SW480 (cell line): ENCODE results near the gene SORCS2.

Source experiments
- DNase-seq: peaks from one replicate; pipeline ENCODE4 v3.0.0-alpha.2; 2016; ENCODE audit warnings: low spot score

The SORCS2 gene

GRCh38 chr4:7692451-7693236, 500.3 kb downstream of the SORCS2 start:
- no peak for DNase-seq

DNA sequence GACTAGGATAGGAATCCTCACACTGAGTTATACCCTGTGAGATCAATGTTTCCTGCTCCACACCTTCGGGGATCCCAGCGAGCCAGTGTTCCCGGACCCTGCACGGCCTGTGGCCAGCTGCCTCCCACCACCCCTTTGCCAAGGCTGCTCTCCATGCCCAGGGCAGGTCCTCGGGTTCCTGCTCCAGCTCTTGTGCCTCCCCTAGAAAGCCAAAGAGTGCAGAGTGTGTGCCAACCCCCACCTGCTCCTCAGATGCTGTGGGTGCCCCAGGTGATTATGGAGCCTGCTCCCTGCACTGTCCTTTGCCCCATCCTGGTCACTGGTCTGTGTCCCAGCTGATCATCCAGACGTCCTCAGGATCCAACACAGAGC, 500.9 kb downstream of the SORCS2 start:
- DNase-seq, result no peak

GRCh38 chr4:7693711-7694110, 501.4 kb downstream of the SORCS2 start:
- DNase-seq, result no peak

GRCh38 chr4:7694324-7694723, 502.0 kb downstream of the SORCS2 start:
- DNase-seq, result no peak

DNA sequence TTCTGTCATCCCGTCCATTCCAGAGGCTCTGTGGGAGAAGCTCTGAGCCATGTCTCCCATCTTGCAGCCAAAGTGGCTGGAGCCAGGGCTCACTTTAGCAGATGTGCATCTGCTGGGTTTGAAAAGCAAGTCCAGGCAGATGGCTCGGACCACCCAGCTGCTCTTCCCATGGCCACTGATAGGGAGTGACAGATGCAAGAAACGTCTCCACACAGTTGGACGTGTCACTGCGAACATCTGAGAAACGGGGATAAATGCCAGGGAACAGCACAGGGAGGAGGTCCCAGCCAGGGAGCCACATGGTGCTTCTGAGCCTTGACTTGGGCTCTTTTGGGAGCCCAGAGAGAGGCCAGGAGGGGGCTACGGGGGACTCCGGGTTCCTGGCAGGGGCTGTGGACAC, 505.0 kb downstream of the SORCS2 start:
- DNase-seq, result no peak

- no peak for DNase-seq
Measured at GRCh38 chr4:7697821-7698220, 505.5 kb downstream of the SORCS2 start.

DNA sequence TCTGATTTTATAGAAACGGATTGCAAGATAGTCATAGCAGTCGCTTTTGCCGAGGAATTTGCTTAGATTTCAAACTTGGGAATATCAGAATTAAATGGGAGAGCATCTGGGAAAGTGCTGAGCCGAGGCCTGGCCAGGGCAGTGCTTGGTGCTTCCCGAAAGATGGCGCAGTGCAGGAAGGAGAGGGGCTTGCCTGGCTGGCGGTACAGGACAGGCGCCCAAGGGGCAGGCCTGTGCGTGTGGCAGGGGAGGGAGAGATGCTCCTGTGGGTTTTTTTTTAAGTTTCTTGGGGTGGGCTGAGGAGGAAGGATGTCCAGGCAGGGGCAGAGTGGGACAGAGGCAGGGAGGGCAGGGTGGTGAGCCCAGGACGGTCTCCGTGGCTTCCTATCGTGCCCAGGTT, 506.2 kb downstream of the SORCS2 start:
- DNase-seq, result no peak

DNA sequence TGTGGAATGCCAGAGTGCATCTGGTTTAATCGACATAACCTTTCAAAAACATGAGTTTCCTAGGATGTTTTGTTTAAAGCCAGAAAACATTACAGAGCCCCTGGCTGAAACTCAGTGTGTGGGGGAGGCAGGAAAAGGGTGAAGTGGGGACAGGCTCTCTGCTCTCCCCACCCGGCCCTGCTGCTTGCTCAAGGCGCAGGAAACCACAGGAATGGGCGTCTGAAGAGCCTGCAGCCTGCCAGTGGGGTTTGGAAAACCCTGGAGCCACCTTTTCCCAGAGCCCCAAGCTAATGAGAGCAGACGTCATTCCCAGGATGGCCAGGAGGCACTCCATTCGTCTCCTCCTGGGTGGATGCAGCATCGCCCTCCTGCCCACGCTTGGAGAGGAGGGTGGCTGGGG, 506.7 kb downstream of the SORCS2 start:
- no peak for DNase-seq

DNA sequence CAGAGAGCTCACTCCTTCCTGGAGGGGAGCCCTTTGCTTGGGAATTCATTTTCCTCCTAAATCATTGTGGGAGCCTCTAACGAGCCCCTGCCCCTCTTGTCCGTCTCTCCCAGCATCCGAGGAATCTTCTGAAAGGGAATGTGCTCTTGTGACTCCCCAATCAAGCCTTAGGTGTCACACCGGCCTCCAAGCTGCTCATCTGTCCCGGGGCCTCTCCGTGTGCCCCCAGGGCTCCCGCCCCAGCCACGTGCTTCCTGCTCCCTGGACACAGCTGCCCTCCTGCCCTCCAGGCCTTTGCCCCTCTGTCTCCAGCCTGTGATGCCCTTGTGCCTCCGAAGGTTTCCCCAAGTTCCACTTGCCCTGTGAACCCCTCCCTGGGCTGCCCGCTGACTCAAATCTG, 507.5 kb downstream of the SORCS2 start:
- no peak for DNase-seq

GRCh38 chr4:7700665-7701064, 508.3 kb downstream of the SORCS2 start:
- DNase-seq, result no peak

DNA sequence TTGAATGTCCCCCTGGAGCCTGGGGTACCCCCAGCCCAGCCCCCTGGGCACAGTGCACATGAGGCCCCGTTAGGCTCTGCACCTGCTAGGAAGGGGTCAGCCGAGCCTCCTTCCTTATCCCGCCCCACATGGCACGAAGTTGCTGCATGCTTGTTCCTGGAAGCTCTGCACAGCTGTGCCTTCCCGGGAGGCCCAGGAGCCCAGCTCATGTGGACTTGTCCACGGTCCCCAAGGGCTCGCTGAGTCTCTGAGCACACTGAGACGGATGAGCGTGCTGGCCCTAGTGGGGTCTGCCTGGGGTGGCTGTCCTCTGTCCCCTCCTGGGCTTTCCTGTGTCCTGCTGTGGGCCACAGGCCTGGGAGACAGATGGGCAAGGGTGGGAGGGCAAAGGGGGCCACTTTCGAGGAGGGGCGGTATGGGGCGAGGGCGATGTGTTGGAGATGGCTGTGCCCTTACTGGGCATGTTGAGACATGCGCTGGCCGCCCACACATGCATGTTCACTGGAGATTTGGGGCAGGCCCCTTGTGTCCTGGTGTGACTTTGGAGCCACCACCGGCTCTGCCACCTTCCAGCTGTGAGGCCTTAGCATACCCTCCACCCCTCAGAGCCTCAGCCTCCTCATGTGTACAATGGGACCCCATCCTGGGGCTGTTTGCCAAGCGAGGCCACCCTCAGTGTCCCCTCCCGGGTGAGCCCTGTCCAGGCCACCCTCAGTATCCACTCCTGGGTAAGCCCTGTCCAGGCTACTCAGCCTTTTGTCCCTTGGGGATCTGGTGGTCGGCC, 509.7 kb downstream of the SORCS2 start:
- peak; percentile 23 for DNase-seq

DNA sequence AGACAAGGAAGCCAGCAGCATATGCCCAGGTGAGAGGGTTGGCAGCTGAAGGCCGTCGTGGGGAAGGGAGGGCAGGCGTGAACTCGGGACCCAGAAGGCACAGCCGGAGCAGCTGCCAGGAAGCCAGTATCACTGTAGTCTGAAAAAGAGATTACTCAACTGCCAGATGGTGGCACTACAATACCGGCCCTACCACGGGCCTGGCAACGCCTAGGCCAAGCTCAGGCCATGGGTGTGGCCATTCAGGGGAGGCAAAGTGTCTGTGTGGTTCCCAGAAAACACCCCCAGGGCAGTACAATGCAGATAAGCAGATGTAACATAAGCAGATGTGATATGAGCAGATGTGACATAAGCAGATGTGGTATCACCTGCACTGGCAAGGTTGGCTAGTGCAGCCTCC, 511.4 kb downstream of the SORCS2 start:
- peak; percentile 14 for DNase-seq

GRCh38 chr4:7704091-7704490, 511.8 kb downstream of the SORCS2 start:
- DNase-seq, result no peak

- no peak for DNase-seq
Measured at GRCh38 chr4:7704625-7705024, 512.3 kb downstream of the SORCS2 start.

DNA sequence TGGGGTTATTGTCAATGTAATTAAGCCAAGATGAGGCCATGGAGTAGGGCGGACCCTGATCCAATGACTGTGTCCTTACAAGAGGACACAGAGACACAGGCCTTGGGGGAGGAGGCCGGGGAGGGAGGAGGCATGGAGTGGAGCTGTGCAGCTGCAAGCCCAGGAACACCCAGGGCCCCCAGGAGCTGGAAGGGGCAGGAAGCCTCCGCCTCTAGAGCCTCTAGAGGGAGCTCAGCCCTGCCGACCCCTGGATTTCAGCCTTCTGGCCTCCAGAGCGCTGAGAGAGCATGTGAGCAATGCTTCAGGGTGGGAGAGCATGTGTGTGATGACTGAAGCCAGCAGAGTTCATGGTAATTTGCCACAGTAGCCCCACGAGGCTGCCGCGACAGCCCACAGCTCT, 512.7 kb downstream of the SORCS2 start:
- DNase-seq, result no peak

DNA sequence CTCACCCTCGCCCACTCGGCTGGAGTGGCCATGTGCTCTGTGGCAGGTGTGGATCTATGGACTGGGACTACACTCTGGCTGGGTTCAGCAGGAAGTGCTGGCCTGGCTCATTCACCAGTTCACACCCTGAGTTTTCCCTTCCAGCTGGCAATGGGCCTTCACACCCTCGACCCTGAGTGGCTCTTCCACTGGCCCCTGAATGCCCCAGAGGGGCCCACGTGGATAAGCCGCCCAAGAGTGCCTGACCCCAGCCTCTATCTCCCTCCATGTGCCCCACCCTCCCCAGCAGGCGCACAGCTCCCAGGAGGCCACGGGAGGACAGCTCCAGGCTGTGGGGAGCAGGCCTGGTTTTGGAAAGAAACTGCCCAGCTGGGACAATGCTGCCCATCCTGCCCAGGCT, 513.3 kb downstream of the SORCS2 start:
- no peak for DNase-seq

DNA sequence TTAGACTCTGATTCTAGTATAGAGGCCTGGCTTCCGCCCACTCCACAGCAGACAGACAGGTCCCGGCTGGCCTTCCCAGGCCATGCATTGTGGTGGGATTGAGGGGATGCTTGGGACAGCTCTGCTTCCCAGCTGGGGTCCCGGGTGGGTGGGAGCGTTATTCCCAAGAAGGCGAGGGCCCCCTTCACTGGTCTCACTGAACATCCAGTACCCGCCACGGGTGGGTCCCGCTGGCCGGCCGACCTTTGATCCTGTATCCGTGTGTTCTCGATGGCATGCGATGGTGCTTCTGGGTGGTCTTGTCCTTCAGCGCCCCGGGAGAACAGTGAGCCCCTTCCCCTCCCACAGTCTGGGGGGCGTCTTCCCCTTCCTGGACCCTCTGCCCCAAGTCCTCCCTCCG, 515.9 kb downstream of the SORCS2 start:
- DNase-seq, result no peak

- peak; percentile 69 for DNase-seq
Measured at GRCh38 chr4:7708981-7709380, 516.6 kb downstream of the SORCS2 start.

GRCh38 chr4:7709431-7709830, 517.1 kb downstream of the SORCS2 start:
- no peak for DNase-seq

- DNase-seq, result no peak
Measured at GRCh38 chr4:7710126-7710525, 517.8 kb downstream of the SORCS2 start.

DNA sequence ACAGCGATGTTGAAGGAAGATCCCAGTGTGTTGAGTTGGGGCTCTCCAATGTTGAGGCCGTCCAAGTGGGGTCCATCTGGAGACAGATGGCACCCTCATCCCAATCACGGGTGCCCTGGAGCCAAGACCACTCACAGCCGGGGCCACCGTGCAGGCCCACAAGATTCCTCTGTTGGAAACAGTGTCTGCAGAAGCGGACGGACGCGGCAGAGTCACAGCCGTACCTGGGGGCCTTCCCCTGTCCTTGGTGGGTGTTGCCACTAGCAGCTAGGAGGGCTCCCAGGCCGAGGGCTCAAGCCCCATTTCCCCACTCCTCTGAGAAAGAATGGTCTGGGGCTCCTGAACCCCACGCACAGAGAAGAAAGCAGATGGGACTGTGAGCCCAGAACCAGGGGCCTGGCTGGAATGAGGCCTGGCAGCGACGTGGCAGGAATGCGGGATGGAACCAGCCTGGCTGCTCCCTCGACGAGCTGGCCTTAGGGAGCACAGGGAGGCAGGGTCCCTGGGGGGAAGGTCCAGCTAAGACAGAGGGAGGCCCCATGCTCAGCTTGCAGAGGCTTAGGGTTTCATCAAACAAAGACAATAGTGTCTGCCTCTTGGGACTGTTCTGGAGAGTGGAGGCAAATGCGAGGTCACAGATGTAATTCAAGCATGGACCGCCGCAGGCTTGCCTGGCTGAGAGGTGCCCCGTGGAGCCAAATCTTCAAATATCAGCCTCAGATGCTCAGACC, 518.4 kb downstream of the SORCS2 start:
- no peak for DNase-seq

- no peak for DNase-seq
Measured at GRCh38 chr4:7711307-7711963, 519.1 kb downstream of the SORCS2 start.
